Measurements from ENCODE around the gene FKBP5.
A peak's percentile ranks its signal among the peaks of the same experiment; 100 is the strongest.
"Not testable (repeated sequence)": the region's sequence is repeated elsewhere in the genome, so short reads cannot be mapped to it uniquely, and the experiment has no call there.

Gene FKBP5

DNA sequence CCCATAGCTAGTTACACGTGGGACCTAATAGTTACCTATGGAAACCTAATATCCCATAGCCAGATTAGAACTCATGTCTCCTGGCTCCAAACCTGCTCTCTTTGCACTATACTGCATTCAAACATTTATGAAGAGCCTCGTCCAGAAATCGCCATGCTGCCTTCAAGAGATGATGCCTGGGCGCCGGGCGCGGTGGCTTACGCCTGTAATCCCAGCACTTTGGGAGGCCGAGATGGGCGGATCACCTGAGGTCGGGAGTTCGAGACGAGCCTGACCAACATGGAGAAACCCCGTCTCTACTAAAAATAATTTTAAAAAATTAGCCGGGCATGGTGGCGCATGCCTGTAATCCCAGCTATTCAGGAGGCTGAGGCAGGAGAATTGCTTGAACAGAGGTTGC lies 1.3 kb upstream of the FKBP5 start:
- DNase-seq (ENCODE audit: low read depth) = not testable (repeated sequence)

DNA sequence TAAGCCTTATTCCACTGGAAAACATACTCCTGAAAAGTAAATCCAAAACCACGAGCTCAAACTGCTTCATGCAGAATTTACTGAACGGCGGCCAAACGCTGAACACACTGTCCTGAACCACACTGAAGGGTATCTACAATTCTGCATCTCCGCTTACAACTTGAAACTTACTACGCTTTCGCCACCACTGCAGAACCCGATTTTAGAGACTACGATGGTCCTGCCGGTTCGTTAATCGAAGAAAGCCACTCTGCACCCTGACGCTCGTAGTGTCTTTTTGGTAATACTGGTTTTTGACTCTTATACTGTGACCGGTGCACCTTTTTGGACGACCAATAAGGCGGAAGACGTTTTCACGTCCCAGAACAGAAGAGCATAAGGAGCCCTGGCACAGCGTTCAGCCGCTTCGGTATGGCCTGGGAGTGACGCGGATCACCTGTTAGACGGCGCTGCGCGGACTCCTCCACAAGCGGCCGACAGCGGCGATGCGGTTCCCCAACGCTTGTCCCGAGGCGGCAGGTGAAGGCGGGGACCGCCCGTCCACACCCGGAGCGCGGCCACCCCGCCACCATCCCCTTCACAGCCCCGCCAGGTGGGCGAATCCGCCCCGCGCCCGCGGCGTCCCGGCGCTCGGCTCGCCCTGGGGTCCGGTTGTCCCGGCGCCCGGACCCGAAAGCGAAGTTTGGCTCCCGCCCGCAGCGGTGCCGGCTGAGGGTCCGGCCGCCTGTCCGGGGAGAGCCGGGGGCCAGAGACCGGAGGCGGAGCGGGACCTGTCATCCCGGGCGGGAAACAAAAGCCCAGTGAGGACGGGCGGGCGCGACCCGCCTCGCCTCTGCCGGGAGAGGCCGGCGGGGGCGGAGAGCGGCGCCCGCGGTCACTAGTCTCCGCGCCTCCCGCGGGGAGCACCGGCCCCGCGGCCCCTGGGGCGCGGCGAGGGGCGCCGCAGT lies 784 bp downstream of the FKBP5 start:
- DNase-seq (ENCODE audit: low read depth) = no peak

DNA sequence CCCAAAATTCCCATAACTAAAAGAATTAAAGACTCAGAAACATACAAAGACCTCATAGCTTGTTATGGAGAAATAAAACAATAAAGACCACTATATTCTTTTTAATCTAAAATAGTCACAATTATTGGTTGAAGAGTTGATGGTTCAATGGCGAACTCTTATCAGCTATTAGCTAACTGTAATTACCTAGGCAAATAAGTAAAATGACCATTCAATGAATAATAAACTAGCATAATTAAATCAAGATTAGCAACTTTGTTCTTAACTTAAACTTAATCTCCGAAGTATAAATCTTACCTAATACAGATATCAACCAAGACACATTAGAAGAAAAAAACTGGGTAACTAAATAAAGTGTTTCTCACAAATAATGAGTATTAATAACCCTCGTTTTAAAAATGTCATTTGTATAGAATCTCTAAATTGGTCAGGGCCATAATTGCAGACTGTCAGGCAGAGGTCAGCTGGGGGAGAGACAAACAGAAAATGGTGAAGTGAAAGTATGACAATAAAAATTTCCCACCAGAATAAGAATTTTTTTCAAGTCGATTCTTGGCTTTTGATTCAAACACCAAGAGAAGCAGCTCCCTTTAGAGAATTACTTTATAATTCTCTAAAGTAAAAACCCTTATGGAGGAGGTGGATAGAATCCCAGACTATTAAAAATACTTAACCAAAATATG lies 1.7 kb downstream of the FKBP5 start:
- no peak for DNase-seq (ENCODE audit: low read depth)

DNA sequence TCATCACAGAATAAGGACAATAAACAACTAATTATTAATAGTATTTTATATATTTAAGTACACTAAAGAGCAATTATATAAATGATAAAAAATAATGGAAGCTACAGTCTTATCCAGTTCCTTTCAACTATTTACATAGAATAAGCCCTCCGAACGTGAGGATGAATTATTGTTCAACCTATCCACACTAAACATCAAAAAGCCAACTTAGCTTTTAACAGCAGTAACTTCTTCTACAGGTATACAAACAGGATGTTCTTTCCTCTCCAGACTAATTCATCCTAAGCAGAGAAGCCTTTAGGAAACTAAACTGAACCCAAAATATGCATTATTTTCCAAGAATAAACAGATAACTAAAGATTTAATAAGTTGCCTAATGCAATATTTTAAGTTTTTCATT lies 2.3 kb downstream of the FKBP5 start:
- DNase-seq (ENCODE audit: low read depth) = no peak

DNA sequence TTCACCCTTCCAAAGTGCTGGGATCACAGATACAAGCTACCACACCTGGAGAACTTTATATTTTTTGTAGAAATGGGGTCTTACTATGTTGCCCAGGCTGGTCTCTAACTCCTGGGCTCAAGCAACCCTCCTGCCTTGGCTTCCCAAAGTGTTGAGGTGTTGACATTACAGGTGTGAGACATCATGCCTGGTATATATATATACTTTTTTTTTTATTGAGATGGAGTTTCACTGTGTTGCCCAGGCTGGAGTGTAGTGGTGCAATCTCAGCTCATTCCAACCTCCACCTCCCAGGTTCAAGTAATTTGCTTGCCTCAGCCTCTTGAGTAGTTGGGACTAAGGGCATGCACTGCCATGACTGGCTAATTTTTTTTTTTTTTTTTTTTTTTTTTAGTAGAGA lies 5.4 kb downstream of the FKBP5 start:
- DNase-seq (ENCODE audit: low read depth) = no peak

DNA sequence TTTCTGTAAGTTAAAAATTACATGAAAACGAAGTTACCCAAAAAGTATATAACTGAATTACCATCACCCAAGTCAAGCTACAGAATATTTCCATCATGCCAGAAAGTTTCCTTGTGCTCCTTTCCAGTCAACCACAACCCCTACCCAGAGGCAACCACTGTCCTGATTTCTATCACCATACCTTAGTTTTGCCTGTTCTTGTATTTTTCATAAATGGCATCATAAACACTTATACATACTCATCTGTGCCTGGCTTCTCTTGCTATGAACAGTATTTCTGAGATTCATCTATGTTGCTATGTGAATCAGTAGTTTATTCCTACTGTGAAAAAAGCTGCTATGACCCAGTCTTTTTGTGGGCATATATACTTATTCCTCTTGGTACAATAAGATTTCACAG lies 7.4 kb downstream of the FKBP5 start:
- DNase-seq (ENCODE audit: low read depth) = no peak

DNA sequence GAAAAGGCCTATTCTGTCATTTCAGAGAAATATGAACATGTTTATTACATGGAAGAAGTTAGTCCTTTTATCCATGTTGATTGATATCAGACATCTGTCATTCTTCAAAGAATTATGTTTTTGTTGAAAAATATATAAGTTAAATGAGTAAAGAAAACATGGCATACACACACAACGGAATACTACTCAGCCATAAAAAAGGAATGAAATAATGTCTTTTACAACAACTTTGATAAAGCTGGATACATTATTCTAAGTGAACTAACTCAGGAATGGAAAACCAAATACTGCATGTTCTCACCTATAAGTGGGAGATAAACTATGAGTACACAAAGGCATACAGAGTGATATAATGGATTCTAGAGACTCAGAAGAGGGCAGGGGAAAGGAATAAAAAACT lies 9.3 kb downstream of the FKBP5 start:
- DNase-seq (ENCODE audit: low read depth) = no peak

DNA sequence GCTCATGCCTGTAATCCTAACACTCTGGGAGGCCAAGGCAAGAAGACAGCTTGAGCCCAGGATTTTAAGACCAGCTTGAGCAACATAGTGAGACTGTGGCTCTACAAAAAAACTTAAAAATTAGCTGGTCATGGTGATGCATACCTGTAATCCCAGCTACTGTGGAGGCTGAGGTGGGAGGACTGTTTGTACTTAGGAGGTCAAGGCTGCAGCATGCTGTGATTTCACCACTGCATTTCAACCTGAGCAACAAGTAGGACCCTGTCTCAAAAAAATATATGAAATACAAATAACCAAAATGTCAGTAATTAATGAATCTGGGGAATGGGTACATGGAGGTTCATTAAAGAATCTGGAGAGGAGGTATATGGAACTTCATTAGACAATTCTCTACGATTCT lies 9.9 kb downstream of the FKBP5 start:
- no peak for DNase-seq (ENCODE audit: low read depth)

DNA sequence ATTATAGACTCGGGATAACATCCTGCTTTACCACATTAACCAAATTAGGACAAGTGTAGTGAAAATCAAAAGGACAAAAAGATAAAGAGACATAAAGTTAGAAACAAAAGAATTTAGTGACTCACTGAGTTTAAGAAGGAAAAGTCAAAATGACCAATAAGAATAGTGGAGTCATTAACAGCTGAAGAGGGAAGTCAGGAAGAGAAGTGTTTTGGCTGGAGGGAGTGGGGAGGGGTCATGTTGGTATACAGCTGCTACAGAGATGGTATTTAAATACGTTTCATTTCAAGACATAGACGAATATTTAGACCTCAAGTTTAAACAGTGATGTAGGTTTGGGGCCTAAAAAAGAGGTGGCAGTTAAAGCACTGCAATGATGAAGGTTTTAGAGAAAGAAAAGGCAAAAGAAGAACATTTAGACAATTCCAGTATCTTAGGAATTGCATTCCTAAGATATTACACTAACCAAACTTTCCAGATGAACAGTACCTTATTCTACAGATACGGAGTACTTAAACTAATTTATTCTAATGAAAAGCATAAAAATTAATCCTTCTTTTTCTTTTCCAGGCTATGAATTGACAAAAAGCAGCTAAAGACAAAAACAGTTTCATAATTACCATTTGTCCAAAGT lies 10.6 kb downstream of the FKBP5 start:
- DNase-seq (ENCODE audit: low read depth) = no peak

DNA sequence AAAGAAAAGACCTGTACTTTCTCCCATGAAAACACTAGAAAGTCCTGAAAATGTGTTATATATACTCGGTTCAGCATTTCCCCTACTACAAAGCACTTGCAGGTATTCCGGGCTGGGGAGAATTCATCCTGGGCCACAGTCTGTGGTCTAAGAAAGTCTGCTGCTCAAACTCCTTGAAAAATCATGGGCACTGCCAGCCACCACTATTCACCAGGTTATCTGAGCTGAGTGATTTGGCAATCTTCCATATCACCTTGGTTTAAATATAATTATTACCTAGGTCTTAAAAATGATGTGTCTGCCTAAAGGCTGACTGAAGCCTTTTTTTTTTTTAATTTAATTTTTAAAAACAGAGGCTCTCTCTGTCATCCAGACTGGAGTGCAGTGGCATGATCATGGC lies 11.3 kb downstream of the FKBP5 start:
- DNase-seq (ENCODE audit: low read depth) = no peak

DNA sequence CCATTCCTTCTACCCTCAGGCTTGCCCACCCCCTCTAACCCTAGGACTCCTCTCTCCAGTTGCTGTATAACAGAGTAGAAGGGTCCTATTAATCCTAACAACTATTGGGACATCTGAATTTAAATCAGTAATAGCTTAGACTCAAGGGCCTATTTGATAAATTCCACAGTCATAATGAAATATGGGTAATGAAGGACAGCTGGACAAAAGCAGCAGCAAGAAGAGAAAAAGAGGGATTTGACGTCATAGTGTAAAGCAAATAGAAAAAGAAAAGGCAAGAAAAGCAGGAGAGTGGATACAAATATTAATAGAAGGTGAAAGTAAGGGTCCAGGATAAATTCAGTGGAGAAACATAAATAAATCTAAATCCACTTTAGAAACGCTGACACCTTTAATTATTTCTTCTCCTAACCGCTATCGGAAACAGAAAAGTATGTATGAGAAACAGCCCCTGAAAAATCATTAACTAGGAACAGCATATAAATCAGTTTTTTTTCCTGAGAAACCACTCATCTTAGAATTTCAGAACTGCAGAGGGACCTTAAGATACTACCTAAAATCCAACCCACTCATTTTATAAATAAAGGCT lies 12.8 kb downstream of the FKBP5 start:
- no peak for DNase-seq (ENCODE audit: low read depth)

DNA sequence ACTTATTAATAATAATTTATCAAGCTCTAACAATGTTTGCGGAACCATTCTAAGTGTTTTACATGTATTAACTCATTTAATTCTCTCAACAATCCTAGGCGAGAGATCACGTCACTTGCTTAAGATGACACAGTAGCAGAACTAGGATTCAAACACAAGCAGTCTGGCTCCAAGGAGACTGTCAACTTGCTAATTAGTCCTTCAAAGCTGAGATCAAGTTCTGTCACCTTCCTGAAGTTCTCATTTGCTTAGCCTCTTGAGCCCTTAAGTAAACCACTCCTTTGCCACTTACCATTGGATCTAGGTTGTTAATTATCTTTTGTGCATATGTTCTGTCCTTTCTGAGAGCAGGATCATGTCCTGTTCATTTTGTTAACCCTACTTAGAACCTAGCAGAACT lies 14.1 kb downstream of the FKBP5 start:
- DNase-seq (ENCODE audit: low read depth) = no peak

DNA sequence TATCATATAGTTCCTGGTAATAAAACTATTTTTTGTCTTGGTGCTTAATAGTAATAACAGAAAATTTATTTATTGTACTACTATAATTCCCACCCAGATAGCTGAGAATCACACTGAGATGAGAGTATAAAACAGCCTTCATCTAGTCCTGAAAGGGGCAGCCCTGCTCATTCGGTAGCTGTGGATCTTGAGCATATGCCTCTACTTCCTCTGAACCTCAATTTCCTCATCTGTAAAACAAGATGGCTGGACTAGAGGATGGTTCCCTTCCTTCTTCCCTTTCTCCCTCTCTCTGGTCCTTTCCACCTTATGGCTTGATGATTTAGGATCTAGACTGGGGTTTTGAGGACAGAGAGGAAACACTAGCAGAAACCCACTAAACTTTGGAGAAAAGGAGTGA lies 15.0 kb downstream of the FKBP5 start:
- DNase-seq (ENCODE audit: low read depth) = no peak

DNA sequence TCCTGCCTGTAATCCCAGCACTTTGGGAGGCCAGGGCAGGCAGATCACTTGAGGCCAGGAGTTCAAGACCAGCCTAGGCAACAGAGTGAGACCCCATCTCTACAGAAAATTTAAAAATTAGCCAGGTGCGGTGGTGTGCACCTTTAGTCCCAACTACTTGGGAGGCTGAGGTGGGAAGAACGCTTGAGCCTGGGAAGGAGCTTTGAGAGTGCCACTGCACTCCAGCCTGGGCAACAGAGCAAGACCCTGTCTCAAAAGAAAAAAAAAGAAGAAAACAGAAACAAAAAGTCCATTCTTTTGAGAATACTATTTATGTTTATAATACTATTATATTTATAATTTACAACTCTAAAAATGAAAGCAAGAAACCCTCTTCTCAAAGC lies 15.4 kb downstream of the FKBP5 start:
- DNase-seq (ENCODE audit: low read depth) = not testable (repeated sequence)

DNA sequence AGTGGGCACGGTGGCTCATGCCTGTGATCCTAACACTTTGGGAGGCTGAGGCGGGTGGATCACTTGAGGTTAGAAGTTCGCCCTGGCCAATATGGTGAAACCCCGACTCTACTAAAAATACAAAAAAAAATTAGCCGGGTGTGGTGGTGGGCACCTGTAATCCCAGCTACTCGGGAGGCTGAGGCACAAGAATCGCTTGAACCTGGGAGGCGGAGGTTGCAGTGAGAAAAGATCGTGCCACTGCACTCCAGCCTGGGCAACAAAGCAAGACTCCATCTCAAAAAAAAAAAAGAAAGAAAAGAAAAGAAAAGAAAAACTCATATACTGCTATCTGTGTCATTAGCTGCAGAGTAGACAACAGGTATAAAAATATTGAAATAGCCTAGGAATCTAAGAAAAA lies 18.3 kb downstream of the FKBP5 start:
- DNase-seq (ENCODE audit: low read depth) = not testable (repeated sequence)

DNA sequence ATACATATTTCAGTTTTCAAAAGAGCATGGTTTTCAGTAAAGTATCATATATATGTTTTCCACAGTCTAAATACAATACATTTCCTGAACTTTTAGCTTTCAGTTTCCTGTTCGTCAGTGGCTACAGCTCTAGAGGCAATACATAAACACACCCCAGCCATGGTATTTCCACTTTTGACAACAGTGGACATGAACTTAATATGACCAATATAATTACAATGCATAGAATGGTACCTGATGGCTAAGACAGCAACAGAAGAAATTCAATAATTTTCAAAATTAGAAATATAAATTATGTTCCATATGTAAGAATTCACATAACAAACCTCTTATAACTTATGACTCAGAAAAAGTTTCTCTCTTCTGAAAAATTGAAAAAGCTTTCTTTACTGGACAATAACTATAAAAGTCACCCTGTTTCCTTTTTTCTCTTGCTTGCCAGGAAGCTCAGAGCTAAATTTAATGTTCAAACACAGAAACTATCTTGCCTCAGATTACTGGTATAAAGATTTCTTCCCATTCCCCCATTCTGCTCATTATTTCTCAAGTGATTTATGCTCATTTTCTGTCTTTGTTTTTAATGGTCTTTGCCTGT lies 19.2 kb downstream of the FKBP5 start:
- no peak for DNase-seq (ENCODE audit: low read depth)

DNA sequence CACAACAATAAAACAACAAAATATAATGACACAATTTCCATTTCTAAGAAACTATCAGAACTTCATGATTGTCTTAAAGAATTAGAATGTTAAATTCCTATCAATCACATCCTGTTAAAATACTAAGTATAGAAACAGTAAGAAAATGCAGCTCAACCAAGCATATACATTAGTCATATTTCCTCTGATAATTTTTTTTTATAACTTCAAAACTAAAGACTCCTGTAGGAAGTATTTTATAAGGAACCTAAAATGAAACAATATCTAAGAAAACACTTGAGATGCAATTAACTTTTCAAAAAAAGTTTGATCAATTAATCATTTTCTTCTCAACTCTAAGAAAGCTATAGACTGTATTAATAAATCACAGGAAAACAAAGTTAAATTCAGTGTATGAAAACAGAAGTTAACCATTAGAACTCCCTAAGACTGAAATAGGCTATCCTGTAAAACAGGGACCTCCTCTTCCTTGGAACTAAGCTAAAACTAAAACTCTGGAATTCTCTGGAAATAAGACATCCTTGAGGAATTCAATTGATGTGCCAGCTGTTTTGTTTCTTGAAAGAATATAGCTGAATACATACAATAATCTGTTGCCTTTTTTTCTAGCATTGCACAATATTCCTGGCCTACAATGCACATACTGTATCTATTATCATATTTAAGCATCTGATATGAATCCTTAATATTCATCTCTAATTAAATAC lies 19.8 kb downstream of the FKBP5 start:
- DNase-seq (ENCODE audit: low read depth) = no peak

DNA sequence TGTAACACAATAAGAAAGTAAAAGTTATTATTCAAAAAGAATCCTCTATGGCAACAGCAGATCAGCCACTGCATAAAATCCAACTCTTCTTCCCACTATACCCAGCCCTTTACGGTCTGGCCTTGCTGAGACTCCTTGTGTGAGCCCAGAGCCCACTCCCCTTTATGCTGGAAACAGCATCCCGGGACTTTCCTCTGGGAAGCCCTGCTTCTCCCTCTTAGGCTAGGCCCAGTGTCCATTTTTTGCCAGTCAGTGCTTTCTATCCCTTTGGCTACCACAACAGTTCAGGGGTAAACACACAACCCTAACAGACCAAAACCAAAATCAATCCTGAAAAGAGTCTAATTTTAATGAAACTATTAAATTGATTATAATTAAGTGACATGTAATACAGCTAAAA lies 20.6 kb downstream of the FKBP5 start:
- no peak for DNase-seq (ENCODE audit: low read depth)

DNA sequence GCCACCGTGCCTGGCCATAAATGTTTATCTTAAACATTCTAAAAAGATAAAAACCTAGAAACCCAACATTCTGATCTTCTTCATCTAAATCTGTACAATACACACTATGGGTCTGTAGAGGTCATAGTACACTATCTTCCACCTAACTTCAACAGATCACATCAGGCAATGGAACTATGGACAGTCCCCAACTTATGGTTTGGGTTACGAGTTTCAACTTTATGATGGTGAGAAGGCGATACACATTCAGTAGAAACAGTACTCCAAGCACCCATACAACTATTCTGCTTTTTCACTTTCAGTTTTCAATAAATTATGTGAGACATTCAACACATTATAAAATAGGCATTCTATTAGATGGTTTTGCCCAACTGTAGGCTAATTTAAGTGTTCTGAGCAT lies 23.1 kb downstream of the FKBP5 start:
- DNase-seq (ENCODE audit: low read depth) = no peak

DNA sequence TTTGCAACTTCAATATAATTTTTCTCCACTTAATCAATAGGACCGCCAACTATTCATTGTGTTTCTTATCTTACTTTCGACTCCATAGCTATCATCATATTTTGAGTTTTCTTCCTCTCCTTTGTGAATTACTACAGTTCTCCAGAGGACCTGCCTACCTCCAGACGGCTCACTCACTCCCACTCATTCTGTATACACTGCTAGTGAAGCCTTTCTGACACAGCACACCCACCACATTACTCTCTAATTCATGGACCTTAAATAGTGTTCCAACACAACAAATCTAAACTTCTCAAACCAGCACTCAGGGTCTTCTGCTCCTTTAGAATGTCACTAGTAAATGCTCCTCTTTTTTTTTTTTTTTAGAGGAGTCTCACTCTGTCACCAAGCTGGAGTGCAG lies 23.8 kb downstream of the FKBP5 start:
- no peak for DNase-seq (ENCODE audit: low read depth)

DNA sequence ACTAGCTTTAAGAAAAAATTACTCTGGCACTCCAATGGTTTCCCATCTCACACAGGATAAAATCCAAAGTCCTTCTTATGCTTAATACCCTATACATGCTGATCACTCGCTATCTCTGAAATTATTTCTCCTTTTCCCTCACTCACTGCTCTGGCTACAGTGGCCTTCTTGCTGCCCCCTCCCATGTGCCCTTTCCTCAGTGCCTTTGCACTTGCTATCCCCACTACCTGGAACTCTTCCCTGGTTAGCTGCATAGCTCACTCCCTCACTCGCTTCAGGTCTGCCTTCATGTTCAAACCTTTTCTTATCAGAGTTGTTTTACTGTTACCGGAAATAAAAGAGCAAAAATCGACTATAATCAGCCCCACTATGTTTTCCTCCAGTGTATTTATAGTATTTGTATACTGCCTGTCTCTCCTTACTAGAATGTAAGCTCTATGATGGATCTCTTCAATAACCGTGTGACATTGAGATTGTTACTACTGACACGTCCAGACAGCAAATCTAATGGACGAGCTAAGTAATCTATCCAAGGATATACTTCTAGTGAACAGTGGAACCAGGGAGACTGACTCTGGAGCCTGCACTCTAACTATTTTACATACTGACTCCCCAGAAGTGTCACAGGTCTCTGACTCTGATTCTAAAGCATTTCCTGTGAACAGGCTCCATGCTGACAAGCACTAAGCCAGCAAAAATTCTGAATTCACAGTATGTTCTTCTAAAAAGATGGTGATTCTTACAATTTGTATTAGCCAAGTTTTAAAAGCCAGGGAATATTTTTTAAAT lies 25.1 kb downstream of the FKBP5 start:
- peak; percentile 58 for DNase-seq (ENCODE audit: low read depth)
